ENCODE data around the gene TTLL8. TPM values are rescaled to one million over a fixed set of nuclear protein-coding genes. Genes with fewer than 3 reads are reported as not detected.

The TTLL8 gene
- total RNA-seq, 2 experiments from 2014 or later: 0.06 to 0.72 TPM

- no peaks in the 10 kb centered on the region for H3K9me3 ChIP-seq (ENCODE audit: low read length)
- no peak overlapping the region for H3K27ac ChIP-seq (ENCODE audit: low read depth, low read length, poor library complexity, severe bottlenecking)
- no peaks in the 10 kb centered on the region for H4K20me1 ChIP-seq (ENCODE audit: insufficient read depth, low read length)
- no peak for DNase-seq (ENCODE audit: low spot score)
- no peak overlapping the region for H2AFZ ChIP-seq (ENCODE audit: low read length)
- intact Hi-C loops (cut with micrococcal nuclease; ENCODE audit: unreplicated experiment): no loop called here
- H3K4me2 ChIP-seq (ENCODE audit: low read length): no peak overlapping the region
- TF ChIP-seq CTCF (conservative IDR thresholded peaks at IDR 0.05; ENCODE audit: low read length): no peak
- TF ChIP-seq EZH2phosphoT487 (IDR thresholded peaks at IDR 0.05; ENCODE audit: borderline replicate concordance, low read depth, low read length): no peak
- no peaks in the 10 kb centered on the region for H3K9me2 ChIP-seq (ENCODE audit: insufficient read depth, low read length)
- ChIA-PET POLR2A (no interaction called here), CTCF (ENCODE audit: unreplicated experiment) (no interaction called here)
- H3K79me2 ChIP-seq (ENCODE audit: insufficient read depth, low read depth, low read length): no peaks in the 10 kb centered on the region
- H3K36me3 ChIP-seq (ENCODE audit: insufficient read depth, low read length): no peaks in the 10 kb centered on the region; the same call in 1 of the 2 replicates
- no TSS peak for BruUV-seq (replicated peaks)
- peaks cover 11% of the 10 kb centered on the region for H3K4me1 ChIP-seq (ENCODE audit: insufficient read depth, low read length, poor library complexity, severe bottlenecking)
- H3K4me3 ChIP-seq (ENCODE audit: low read depth, low read length, poor library complexity, severe bottlenecking): no peak overlapping the region
Observed at GRCh38 chr22:50081426-50082196, 23.5 kb upstream of the TTLL8 start.

- CTCF ChIA-PET (ENCODE audit: unreplicated experiment): no interaction called here
- no TSS peak for BruUV-seq (replicated peaks)
- Histone ChIP-seq H3K9me2 (ENCODE audit: insufficient read depth, low read length) (no peaks in the 10 kb centered on the region), H3K4me2 (ENCODE audit: low read length) (no peak overlapping the region), H3K4me1 (ENCODE audit: insufficient read depth, low read length, poor library complexity, severe bottlenecking) (peaks cover 26% of the 10 kb centered on the region), H3K27ac (ENCODE audit: low read depth, low read length, poor library complexity, severe bottlenecking) (no peak overlapping the region), H3K9me3 (ENCODE audit: low read length) (no peaks in the 10 kb centered on the region), H4K20me1 (ENCODE audit: insufficient read depth, low read length) (no peaks in the 10 kb centered on the region), H3K4me3 (ENCODE audit: low read depth, low read length, poor library complexity, severe bottlenecking) (no peak overlapping the region), H3K79me2 (ENCODE audit: insufficient read depth, low read depth, low read length) (no peaks in the 10 kb centered on the region), H2AFZ (ENCODE audit: low read length) (no peak overlapping the region), H3K36me3 (ENCODE audit: insufficient read depth, low read length) (no peaks in the 10 kb centered on the region)
- intact Hi-C loops (cut with micrococcal nuclease; ENCODE audit: unreplicated experiment): no loop called here
- POLR2A ChIA-PET: interaction anchor here (1.2 kb wide), 1 partner anchor 19 kb away, joined by 3 read pairs; no protein-coding TSS in a partner anchor
- TF ChIP-seq EZH2phosphoT487 (IDR thresholded peaks at IDR 0.05; ENCODE audit: borderline replicate concordance, low read depth, low read length) (no peak), CTCF (conservative IDR thresholded peaks at IDR 0.05; ENCODE audit: low read length) (no peak)
- no peak for DNase-seq (ENCODE audit: low spot score)
Observed at GRCh38 chr22:50080077-50080465, 22.0 kb upstream of the TTLL8 start.

GRCh38 chr22:50078761-50079160, 20.7 kb upstream of the TTLL8 start:
- Histone ChIP-seq H3K79me2 (ENCODE audit: insufficient read depth, low read depth, low read length) (no peaks in the 10 kb centered on the region), H3K27ac (ENCODE audit: low read depth, low read length, poor library complexity, severe bottlenecking) (no peak overlapping the region), H3K4me1 (ENCODE audit: insufficient read depth, low read length, poor library complexity, severe bottlenecking) (peaks cover 26% of the 10 kb centered on the region), H3K36me3 (ENCODE audit: insufficient read depth, low read length) (no peaks in the 10 kb centered on the region), H3K4me2 (ENCODE audit: low read length) (no peak overlapping the region), H4K20me1 (ENCODE audit: insufficient read depth, low read length) (no peaks in the 10 kb centered on the region), H3K9me3 (ENCODE audit: low read length) (no peaks in the 10 kb centered on the region), H2AFZ (ENCODE audit: low read length) (no peak overlapping the region), H3K9me2 (ENCODE audit: insufficient read depth, low read length) (no peaks in the 10 kb centered on the region), H3K4me3 (ENCODE audit: low read depth, low read length, poor library complexity, severe bottlenecking) (no peak overlapping the region)
- intact Hi-C loops (cut with micrococcal nuclease; ENCODE audit: unreplicated experiment): no loop called here
- CTCF ChIA-PET (ENCODE audit: unreplicated experiment): no interaction called here
- no TSS peak for BruUV-seq (replicated peaks)
- TF ChIP-seq EZH2phosphoT487 (IDR thresholded peaks at IDR 0.05; ENCODE audit: borderline replicate concordance, low read depth, low read length) (no peak), CTCF (conservative IDR thresholded peaks at IDR 0.05; ENCODE audit: low read length) (no peak)
- POLR2A ChIA-PET: interaction anchor here (0.5 kb wide), 1 partner anchor 422 kb away, joined by 3 read pairs; no protein-coding TSS in a partner anchor
- no peak for DNase-seq (ENCODE audit: low spot score)
